Fibroblast of lung (primary cell): ENCODE data around the gene IGSF9B.

Source experiments
- EZH2 ChIP-seq: IDR thresholded peaks from 2 replicates; pipeline ENCODE4 v1.5.1; 2012; ENCODE audit warnings: low read length, control low read depth, mild to moderate bottlenecking; ENCODE audit errors: missing control alignments
- TF ChIP-seq, protein P1 (sequence below), 2 donors: IDR thresholded peaks in 1 of 2; conservative IDR thresholded peaks in 1 of 2; 1 replicate in 1 of 2; 2 replicates in 1 of 2; pipeline ENCODE4 v1.5.1; 2011 to 2012; ENCODE audit warnings: low read length in 2 of 2, control low read depth in 1 of 2, inconsistent platforms in 1 of 2, low read depth in 1 of 2, mild to moderate bottlenecking in 1 of 2

DNA sequence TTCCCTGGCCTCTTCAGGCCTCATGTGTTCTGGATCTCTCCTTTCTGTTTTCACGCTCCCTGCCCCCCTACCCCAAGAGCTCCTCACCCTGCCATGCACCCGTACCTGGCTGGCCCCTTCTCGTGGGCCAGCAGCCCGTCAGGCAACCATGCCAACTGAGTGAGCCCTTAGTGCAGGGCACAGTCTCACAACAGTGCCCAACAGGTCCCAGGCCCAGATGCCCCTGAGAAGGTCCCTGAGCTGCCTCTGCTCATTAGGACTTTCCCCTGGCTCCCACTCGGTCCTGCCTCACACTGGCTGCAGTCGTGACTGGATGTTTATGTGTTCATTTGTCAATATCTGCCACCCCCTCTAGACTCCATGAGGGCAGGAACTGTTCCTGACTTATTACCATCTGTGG, 44.8 kb upstream of the IGSF9B start:
- TF ChIP-seq, protein P1, sequence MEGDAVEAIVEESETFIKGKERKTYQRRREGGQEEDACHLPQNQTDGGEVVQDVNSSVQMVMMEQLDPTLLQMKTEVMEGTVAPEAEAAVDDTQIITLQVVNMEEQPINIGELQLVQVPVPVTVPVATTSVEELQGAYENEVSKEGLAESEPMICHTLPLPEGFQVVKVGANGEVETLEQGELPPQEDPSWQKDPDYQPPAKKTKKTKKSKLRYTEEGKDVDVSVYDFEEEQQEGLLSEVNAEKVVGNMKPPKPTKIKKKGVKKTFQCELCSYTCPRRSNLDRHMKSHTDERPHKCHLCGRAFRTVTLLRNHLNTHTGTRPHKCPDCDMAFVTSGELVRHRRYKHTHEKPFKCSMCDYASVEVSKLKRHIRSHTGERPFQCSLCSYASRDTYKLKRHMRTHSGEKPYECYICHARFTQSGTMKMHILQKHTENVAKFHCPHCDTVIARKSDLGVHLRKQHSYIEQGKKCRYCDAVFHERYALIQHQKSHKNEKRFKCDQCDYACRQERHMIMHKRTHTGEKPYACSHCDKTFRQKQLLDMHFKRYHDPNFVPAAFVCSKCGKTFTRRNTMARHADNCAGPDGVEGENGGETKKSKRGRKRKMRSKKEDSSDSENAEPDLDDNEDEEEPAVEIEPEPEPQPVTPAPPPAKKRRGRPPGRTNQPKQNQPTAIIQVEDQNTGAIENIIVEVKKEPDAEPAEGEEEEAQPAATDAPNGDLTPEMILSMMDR (conservative IDR thresholded peaks at IDR 0.05 in 1 of 2, IDR thresholded peaks at IDR 0.05 in 1 of 2; ENCODE audit: low read depth in 1 of 2, low read length in 2 of 2), result no peak
- no peak for TF ChIP-seq EZH2
